ENCODE data around the gene PDIK1L. TPM values are rescaled to one million over a fixed set of nuclear protein-coding genes. Genes with fewer than 3 reads are reported as not detected.

The PDIK1L gene
- total RNA-seq, 1 donor from 2014 or later: 7.2 TPM

DNA sequence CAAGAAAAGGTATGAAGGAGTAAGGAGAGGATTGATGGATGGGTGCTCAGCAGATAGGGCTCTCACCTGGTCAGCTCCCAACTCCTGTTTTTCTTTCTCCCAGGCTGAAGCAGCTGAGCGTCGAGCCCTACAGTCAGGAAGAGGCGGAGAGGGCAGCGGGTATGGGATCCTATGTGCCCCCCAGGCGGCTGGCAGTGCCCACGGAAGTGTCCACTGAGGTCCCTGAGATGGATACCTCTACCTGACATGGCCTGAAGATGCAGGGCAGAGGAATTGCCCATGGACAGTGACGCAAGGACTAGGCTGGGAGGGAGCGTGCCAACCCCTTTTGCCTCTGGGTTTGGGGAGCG is 58.8 kb downstream of the PDIK1L start:
- Mint-ChIP-seq H3K4me1 (ENCODE audit: low read depth, unreplicated experiment) (peaks cover 9% of the 10 kb centered on the region), H3K4me3 (ENCODE audit: unreplicated experiment) (peak overlapping the region; percentile 93), H3K9me3 (ENCODE audit: unreplicated experiment) (peaks cover 3% of the 10 kb centered on the region), H3K27ac (ENCODE audit: unreplicated experiment) (peak overlapping the region; percentile 84), H3K36me3 (ENCODE audit: unreplicated experiment) (no peaks in the 10 kb centered on the region), H3K27me3 (ENCODE audit: unreplicated experiment) (peaks cover 13% of the 10 kb centered on the region)
- DNase-seq: no peak
- TF ChIP-seq, protein P1, sequence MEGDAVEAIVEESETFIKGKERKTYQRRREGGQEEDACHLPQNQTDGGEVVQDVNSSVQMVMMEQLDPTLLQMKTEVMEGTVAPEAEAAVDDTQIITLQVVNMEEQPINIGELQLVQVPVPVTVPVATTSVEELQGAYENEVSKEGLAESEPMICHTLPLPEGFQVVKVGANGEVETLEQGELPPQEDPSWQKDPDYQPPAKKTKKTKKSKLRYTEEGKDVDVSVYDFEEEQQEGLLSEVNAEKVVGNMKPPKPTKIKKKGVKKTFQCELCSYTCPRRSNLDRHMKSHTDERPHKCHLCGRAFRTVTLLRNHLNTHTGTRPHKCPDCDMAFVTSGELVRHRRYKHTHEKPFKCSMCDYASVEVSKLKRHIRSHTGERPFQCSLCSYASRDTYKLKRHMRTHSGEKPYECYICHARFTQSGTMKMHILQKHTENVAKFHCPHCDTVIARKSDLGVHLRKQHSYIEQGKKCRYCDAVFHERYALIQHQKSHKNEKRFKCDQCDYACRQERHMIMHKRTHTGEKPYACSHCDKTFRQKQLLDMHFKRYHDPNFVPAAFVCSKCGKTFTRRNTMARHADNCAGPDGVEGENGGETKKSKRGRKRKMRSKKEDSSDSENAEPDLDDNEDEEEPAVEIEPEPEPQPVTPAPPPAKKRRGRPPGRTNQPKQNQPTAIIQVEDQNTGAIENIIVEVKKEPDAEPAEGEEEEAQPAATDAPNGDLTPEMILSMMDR (IDR thresholded peaks at IDR 0.05; ENCODE audit: partially characterized antibody, unreplicated experiment): no peak

DNA sequence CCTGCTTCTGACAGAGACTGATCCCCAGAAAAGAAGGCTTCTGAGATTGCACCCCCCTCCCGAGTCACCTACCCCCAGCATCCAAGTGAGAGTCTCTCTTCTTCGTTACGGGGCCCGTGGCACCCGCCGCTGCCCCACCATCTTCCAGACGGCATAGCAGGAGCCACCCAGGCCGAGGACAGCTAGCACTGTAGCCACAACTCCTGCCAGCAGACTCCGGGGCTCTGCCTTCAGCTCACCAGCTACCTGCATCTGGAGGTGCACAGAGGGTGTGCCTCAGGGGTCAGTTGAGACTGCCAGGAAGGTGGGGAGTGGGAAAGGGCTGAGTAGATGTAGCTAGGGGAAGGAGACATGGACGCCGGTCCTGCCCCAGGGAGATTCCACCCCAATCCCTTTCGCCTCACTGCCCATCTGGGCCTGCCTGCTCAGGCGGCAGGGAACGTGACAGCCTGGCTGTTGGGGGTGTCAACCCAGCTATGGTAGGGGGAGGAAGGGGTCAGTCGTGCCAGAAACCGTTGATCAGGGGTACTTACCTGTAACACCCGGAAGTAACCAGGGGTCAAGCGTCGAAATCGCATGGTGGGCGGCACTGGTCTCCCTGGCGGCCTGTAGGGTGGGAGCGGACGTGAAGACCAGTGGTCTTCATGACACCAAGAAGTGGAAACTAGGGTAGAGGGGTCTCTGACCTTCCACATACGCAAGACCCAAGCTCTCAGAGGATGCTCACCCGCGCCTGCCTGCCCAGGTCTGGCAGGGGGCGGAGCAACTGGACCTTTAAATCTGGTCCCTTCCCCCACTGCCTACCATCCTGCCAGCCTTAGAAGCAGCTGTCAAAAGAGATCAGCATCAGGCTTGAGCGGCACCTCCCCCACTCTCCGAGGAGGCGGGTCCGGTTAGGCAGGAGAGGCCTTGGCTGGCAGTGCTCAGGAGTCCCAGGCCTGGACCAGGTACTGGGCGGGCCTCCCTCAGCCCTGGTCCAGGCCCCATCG is 59.8 kb downstream of the PDIK1L start, which contains the start of gene ZNF593OS:
Gene ZNF593OS (minus strand): TSS at position 749 of the 989 bp plus-strand sequence. CDS start 171 bp downstream, at position 578.
- Mint-ChIP-seq H3K27me3 (ENCODE audit: unreplicated experiment) (peaks cover 13% of the 10 kb centered on the region), H3K36me3 (ENCODE audit: unreplicated experiment) (no peaks in the 10 kb centered on the region), H3K4me1 (ENCODE audit: low read depth, unreplicated experiment) (peaks cover 9% of the 10 kb centered on the region), H3K27ac (ENCODE audit: unreplicated experiment) (peak within 1 kb of the TSS; percentile 70), H3K4me3 (ENCODE audit: unreplicated experiment) (peak within 1 kb of the TSS; percentile 93), H3K9me3 (ENCODE audit: unreplicated experiment) (peaks cover 3% of the 10 kb centered on the region)
- DNase-seq: peak; percentile 65
- TF ChIP-seq, protein P1 (IDR thresholded peaks at IDR 0.05; ENCODE audit: partially characterized antibody, unreplicated experiment): no peak

Other genes with a start within 250 kb of the PDIK1L start
- gene PAQR7, start 236.1 kb upstream of the PDIK1L start, total RNA-seq (ENCODE audit: unreplicated experiment): 6.4 TPM
- 2,298 TPM for gene STMN1, start 205.4 kb upstream of the PDIK1L start, total RNA-seq (ENCODE audit: unreplicated experiment)
- 6.3 TPM for gene PAFAH2, start 113.8 kb upstream of the PDIK1L start, total RNA-seq (ENCODE audit: unreplicated experiment)
- gene EXTL1, start 90.0 kb upstream of the PDIK1L start, total RNA-seq (ENCODE audit: unreplicated experiment): 2.6 TPM
- not detected for gene SLC30A2, start 65.7 kb upstream of the PDIK1L start, total RNA-seq (ENCODE audit: unreplicated experiment)
- gene TRIM63, start 44.2 kb upstream of the PDIK1L start, total RNA-seq (ENCODE audit: unreplicated experiment): not detected
- gene FAM110D, start 47.3 kb downstream of the PDIK1L start, total RNA-seq (ENCODE audit: unreplicated experiment): 0.25 TPM
- gene C1orf232, start 57.1 kb downstream of the PDIK1L start, total RNA-seq (ENCODE audit: unreplicated experiment): not detected
- gene ZNF593, start 58.1 kb downstream of the PDIK1L start, total RNA-seq (ENCODE audit: unreplicated experiment): 35.9 TPM
- gene ZNF593OS, start 60.0 kb downstream of the PDIK1L start, total RNA-seq (ENCODE audit: unreplicated experiment): 4.2 TPM
- gene CNKSR1, start 65.7 kb downstream of the PDIK1L start, total RNA-seq (ENCODE audit: unreplicated experiment): 9.9 TPM
- gene CATSPER4, start 78.8 kb downstream of the PDIK1L start, total RNA-seq (ENCODE audit: unreplicated experiment): not detected
- gene CEP85, start 122.4 kb downstream of the PDIK1L start, total RNA-seq (ENCODE audit: unreplicated experiment): 28.2 TPM
- gene SH3BGRL3, start 168.3 kb downstream of the PDIK1L start, total RNA-seq (ENCODE audit: unreplicated experiment): 412 TPM
- gene UBXN11, start 194.8 kb downstream of the PDIK1L start, total RNA-seq (ENCODE audit: unreplicated experiment): 11.4 TPM
- 2.8 TPM for gene CD52, start 206.1 kb downstream of the PDIK1L start, total RNA-seq (ENCODE audit: unreplicated experiment)
- gene CRYBG2, start 242.3 kb downstream of the PDIK1L start, total RNA-seq (ENCODE audit: unreplicated experiment): 2.2 TPM